GM19193 (cell line): ENCODE measurements around the gene FYCO1.
A peak's percentile ranks its signal among the peaks of the same experiment; 100 is the strongest.

Source experiments
- POLR2A ChIP-seq: IDR thresholded peaks from 4 replicates; pipeline ENCODE4 v1.6.1; 2011; ENCODE audit not compliant: insufficient read depth, insufficient read length; ENCODE audit errors: extremely low read depth

The FYCO1 gene

DNA sequence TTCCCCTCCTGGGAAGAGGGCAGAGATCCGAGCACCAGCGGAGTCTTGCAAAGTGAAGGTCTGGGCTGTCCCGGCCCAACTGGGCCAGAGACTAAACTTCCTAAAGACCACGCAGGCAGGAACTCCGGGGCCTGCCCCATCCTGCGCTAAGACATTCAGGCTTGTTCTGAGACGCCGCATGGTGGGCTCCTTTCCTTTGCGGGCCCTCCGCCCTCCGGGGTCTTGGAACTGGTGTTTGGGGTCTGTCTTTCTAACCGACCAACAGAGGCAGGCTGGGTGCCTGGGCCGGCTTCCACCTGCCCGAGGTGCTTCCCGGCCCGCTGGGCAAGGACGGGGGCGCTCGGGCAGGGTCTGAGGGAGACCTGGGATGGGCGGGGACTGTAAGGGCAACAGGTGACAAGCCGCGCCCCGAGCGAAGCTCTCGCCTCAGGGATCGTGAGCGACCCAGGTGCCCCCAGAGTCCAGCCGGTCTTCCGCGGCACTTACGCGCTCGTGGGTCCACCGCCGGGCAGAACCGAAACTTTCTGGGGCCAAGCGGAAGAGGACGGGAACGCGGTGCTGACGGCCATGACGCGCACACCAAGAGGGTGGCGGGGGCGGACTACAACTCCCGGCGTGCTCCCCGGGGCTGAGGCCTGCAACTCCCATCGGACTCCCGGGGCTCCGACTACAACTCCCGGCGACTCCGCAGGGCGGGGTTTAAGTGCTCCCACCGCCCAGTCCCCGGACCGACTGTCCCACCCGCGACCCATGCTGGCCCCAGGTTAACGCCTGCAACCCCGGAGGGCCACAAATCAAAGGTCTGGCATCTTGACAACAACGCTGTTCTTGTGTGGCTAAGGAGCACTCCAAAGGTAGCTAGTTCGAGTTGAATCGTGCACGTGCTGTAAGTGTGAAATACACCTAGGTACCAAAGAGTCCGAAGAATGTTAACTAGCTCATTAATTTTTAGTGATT lies at the start of gene FYCO1:
TSS of gene FYCO1 (minus strand) at position 589 of the 957 bp plus-strand sequence. CDS start 10,914 bp downstream, outside the sequence.
- peak; percentile 70 for TF ChIP-seq POLR2A

DNA sequence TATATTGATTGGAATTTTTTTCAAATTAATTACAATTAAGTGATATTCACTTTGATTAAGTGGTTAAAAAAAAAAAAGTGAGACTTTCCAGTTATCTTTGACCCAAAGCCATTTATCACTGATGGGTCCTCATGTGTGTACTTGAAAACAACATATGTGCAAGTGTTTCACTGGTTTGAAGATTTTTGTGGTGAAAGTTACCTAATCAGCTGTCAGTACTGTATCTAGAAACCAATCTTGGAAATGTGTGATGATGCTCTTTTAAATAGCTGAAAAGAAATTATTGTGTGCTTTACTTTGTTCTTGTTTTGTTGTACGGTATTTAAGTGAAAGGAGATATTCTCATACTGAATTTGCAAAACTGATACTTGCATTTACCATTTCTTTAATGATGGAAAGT lies 43.3 kb upstream of the FYCO1 start:
- no peak for TF ChIP-seq POLR2A

DNA sequence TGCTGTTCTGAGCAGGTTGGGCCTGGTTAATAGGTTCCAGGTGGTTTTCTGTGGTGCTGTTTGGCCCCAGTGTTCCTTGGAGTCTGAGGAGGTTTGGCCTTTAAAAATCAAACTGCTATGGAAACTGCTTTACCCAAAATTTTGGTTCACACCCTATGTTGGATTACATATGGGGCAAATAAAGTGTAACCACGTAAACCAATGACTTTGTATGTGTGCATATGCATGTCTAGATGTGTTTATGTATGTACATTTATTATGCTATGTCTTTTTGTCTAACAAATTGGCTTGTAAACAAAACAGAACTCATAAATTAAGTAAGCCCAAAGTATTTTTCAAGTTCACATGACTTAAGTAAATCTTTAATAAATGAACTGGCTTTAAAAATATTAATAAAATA lies 40.6 kb upstream of the FYCO1 start:
- no peak for TF ChIP-seq POLR2A

DNA sequence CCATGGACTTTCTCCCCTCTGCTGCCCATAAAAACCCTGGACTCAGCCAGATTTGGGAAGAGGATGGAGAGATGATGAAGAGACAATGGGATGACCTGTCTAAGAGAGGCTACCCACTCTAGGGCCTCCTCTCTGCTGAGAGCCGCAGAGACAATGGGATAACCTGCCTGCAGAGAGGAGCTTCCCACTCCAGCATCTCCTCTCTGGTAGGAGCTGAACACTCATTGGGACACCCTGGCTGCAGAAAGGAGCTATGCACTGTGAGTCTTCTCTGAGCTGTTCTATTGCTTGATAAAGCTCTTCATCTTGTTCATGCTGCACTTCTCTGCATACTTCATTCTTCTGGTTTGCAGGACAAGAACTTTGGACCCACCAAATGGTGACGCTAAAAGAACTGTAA lies 36.1 kb upstream of the FYCO1 start:
- no peak for TF ChIP-seq POLR2A

- TF ChIP-seq POLR2A = no peak
Measured at GRCh38 chr3:46031269-46031668, 35.6 kb upstream of the FYCO1 start.

DNA sequence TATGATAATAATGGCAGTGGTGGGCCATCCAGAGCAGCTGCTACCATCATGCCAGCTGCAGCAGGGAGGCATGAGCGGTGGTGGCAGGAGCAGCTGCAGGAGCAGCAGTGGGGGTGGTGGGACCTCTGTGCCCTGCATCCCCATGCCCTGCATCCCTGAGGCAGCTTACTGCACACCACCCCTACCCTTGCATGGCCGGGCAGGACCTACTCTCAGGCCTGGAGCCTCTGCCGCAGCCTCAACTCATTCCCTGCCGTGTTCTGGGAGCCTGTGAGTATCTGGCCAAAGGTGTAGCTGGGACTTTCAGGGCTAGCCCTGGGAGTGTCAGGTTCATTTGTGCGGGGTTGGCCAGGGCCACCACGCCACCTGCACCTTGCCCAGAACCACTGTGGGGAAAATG lies 35.0 kb upstream of the FYCO1 start:
- TF ChIP-seq POLR2A = no peak

- TF ChIP-seq POLR2A = no peak
Measured at GRCh38 chr3:46029953-46030543, 34.4 kb upstream of the FYCO1 start.

DNA sequence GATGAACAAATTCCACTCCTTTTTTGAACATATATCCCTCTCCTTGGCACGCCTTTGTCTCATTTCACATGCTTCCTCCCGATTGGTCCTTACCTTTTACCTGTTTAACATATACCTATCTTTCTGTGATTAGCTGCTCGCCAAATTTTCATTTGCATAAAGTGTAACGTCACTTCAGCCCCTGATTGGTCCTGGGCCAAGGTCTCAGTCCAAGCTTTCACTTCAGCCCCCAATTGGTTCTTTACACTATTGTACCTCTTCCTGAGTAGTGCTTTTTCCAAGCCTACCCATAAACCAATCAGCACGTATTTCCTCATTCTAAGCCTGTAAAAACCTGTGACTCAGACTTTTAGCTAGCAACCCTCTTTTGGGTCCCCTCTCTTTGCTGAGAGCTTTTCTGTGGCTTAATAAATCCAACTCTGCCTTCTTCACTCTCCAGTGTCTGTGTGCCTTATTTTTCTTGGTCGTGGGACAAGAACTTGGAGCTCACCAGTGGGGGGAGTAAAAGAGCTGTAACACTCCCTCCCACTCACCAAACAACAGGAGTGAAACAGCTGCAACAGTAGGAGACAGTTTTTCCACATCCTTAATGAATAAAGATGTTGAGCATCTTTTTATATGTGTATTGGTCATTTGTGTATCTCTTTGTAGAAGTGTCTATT lies 32.2 kb upstream of the FYCO1 start:
- no peak for TF ChIP-seq POLR2A

DNA sequence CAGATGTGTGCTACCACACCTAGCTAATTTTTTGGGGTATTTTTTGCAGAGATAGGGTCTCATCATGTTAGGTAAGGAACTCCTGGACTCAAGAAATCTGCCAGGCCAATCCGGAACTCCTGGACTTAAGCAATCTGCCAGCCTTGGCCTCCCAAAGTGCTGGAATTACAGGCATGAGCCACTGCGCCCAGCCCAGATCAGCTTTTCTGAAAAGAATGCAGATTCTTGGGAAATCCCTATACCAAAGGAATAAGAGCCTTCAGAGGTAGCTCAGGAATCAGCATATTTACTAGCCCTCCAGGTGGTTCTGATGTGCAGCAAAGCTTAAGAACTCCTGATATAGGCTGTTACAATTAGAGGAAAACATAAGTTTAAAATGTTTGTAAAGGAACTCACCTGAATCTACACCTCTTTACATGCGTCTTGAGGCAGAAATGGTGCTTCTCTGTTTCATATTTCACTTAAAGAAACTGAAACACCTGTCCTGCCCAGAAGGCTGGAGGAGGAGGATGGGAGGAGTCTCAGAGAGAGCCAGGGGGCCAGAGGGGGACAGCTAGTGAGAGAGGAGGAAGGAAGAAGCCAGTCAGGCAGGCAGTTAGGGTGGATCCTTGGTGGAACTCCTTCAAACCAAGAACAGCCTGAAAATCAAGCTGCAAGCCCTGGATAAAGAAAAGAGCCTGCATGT lies 31.5 kb upstream of the FYCO1 start, which contains the start of gene XCR1:
TSS of gene XCR1 (minus strand) at position 463 of the 685 bp plus-strand sequence. CDS start 5,536 bp downstream, outside the sequence.
- TF ChIP-seq POLR2A = no peak

- no peak for TF ChIP-seq POLR2A
Measured at GRCh38 chr3:46025139-46025538, 29.5 kb upstream of the FYCO1 start.

DNA sequence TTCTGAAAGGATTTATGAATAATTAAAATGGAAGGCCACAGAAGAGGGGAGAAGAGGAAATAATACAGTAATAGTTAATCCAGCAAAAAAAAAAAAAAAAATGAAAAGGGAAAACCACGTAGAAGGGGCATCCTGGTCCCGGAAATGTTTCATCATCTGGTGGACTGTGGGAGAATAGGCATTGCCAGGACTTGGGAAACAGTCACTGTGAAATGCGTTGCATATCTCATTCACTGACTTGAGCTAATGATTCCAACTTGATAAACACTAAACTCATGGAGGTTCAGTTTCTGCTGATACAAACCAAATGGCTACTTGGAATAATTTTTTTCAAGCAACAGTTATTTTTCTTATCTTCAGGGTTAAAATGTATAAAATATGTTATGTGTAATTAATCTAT lies 28.5 kb upstream of the FYCO1 start:
- no peak for TF ChIP-seq POLR2A

DNA sequence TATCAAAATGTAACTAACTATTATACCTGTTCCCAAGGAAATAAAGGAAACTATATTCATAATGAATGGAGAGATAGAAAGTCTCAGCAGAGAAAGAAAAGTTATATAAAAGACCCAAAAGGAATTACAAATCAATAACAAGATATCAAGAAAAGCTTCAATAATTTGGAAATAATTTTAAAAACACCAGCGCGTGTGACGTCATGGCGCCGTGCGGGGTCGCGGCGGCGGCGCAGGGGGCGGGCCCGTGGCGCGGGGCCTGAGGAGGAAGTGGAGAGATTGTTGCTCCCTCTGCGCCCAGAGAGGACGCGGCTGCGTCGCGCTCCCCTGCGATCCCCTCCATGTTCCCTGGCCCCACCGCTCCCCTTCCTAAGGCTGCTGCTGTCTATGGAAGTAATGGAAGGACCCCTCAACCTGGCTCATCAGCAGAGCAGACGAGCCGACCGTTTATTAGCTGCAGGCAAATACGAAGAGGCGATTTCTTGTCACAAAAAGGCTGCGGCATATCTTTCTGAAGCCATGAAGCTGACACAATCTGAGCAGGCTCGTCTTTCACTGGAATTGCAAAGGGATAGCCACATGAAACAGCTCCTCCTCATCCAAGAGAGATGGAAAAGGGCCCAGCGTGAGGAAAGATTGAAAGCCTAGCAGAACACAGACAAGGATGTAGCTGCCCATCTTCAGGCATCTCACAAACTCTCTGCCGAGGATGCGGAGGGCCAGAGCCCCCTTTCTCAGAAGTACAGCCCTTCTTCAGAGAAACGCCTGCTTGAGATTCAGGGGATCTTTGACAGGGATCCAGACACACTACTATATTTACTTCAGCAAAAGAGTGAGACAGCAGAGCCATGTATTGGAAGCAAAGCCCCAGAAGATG lies 27.5 kb upstream of the FYCO1 start:
- no peak for TF ChIP-seq POLR2A

DNA sequence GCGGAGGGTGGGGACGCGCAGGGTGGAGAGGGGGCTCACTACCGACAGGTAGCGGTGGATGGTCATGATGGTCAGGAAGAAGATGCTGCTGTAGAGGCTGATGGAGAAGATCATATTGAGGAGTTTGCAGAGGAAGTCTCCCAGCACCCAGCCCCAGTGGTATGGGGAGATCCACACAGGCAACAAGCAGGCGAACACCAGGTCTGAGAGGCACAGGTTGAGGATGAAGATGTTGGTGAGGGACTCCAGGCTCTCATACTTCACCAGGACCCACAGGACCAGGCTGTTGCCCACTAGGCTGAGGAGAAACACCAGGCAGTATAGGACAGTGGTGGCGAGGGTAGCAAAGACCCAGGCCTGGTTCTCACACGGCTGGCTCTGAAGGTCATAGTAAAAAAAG lies 25.9 kb upstream of the FYCO1 start:
- no peak for TF ChIP-seq POLR2A
